ENCODE results near the gene BBC3.

GRCh38 chr19:47229676-47230053, 1.3 kb downstream of the BBC3 start:
- TF ChIP-seq CTCF (IDR thresholded peaks at IDR 0.05) (no peak), POLR2A (IDR thresholded peaks at IDR 0.05) (no peak)

Measured in ovary (tissue), 3 donors.